ENCODE measurements around the gene EPHA1.

Gene EPHA1

GRCh38 chr7:143436325-143436946 lies 27.8 kb upstream of the EPHA1 start:
- Histone ChIP-seq H3K4me3 (ENCODE audit: low read depth, low read length) (no peak overlapping the region), H3K9me3 (no peaks in the 10 kb centered on the region), H3K4me1 (no peaks in the 10 kb centered on the region), H3K36me3 (no peaks in the 10 kb centered on the region), H3K27me3 (0 out of 2 replicates have a peak, but pooled peaks cover 2% of the 10 kb centered on the region)
- DNase-seq: no peak
- TF ChIP-seq CTCF (IDR thresholded peaks at IDR 0.05; ENCODE audit: low read depth, low read length): no peak

- H3K36me3 ChIP-seq: no peaks in the 10 kb centered on the region
- H3K27me3 ChIP-seq: peaks cover 2% of the 10 kb centered on the region; the same call in 1 of the 2 replicates
- no peak overlapping the region for H3K4me3 ChIP-seq (ENCODE audit: low read depth, low read length)
- no peak for TF ChIP-seq CTCF (IDR thresholded peaks at IDR 0.05; ENCODE audit: low read depth, low read length)
- H3K9me3 ChIP-seq: no peaks in the 10 kb centered on the region
- DNase-seq: no peak
- H3K4me1 ChIP-seq: no peaks in the 10 kb centered on the region
Observed at GRCh38 chr7:143435266-143435665, 26.6 kb upstream of the EPHA1 start.

- H3K9me3 ChIP-seq: no peaks in the 10 kb centered on the region
- no peak overlapping the region for H3K4me3 ChIP-seq (ENCODE audit: low read depth, low read length)
- no peak for TF ChIP-seq CTCF (IDR thresholded peaks at IDR 0.05; ENCODE audit: low read depth, low read length)
- H3K36me3 ChIP-seq: no peaks in the 10 kb centered on the region
- no peaks in the 10 kb centered on the region for H3K4me1 ChIP-seq
- peaks cover 2% of the 10 kb centered on the region; the same call in 1 of the 2 replicates for H3K27me3 ChIP-seq
- DNase-seq: peak; percentile 18
Observed at GRCh38 chr7:143434660-143435059, 26.0 kb upstream of the EPHA1 start.

GRCh38 chr7:143433759-143434158 lies 25.1 kb upstream of the EPHA1 start:
- Histone ChIP-seq H3K4me1 (no peaks in the 10 kb centered on the region), H3K36me3 (no peaks in the 10 kb centered on the region), H3K27me3 (peaks cover 2% of the 10 kb centered on the region; the same call in 1 of the 2 replicates), H3K4me3 (ENCODE audit: low read depth, low read length) (no peak overlapping the region), H3K9me3 (no peaks in the 10 kb centered on the region)
- no peak for TF ChIP-seq CTCF (IDR thresholded peaks at IDR 0.05; ENCODE audit: low read depth, low read length)
- no peak for DNase-seq

GRCh38 chr7:143431109-143431508 lies 22.5 kb upstream of the EPHA1 start:
- Histone ChIP-seq H3K9me3 (no peaks in the 10 kb centered on the region), H3K4me3 (ENCODE audit: low read depth, low read length) (no peak overlapping the region), H3K27me3 (peaks cover 2% of the 10 kb centered on the region; the same call in 1 of the 2 replicates), H3K4me1 (no peaks in the 10 kb centered on the region), H3K36me3 (no peaks in the 10 kb centered on the region)
- no peak for DNase-seq
- TF ChIP-seq CTCF (IDR thresholded peaks at IDR 0.05; ENCODE audit: low read depth, low read length): no peak
